IPS-18a (cell line): Measurements from ENCODE around the gene ANTKMT.

Experiments used
- H3K27ac ChIP-seq: one replicate; pipeline ENCODE4 v1.5.1; 2013; ENCODE audit warnings: low read length
- H3K27me3 ChIP-seq: one replicate; pipeline ENCODE4 v1.6.1; 2013; ENCODE audit warnings: mild to moderate bottlenecking, low read length; ENCODE audit not compliant: control insufficient read depth, insufficient read depth
- H3K36me3 ChIP-seq: one replicate; pipeline ENCODE4 v1.6.1; 2013; ENCODE audit warnings: low read depth, low read length; ENCODE audit not compliant: control insufficient read depth
- H3K4me1 ChIP-seq: one replicate; pipeline ENCODE4 v1.6.1; 2013; ENCODE audit warnings: low read depth, low read length; ENCODE audit not compliant: control insufficient read depth
- H3K4me3 ChIP-seq: one replicate; pipeline ENCODE4 v1.5.1; 2013; ENCODE audit warnings: low read length
- H3K9ac ChIP-seq: one replicate; pipeline ENCODE4 v1.6.1; 2013; ENCODE audit warnings: mild to moderate bottlenecking, low read length, moderate library complexity
- H3K9me3 ChIP-seq: one replicate; pipeline ENCODE4 v1.6.1; 2013; ENCODE audit warnings: low read depth, low read length; ENCODE audit not compliant: control insufficient read depth

Gene ANTKMT

GRCh38 chr16:728890-729744 is 8.2 kb downstream of the ANTKMT start:
- Histone ChIP-seq H3K9me3 (no peaks in the 10 kb centered on the region), H3K36me3 (no peaks in the 10 kb centered on the region), H3K4me3 (peak overlapping the region; percentile 33), H3K9ac (no peak overlapping the region), H3K4me1 (no peaks in the 10 kb centered on the region), H3K27me3 (peaks cover 18% of the 10 kb centered on the region), H3K27ac (no peak overlapping the region)

- H3K4me3 ChIP-seq: no peak overlapping the region
- H3K9ac ChIP-seq: no peak overlapping the region
Measured at GRCh38 chr16:729768-730665, 9.1 kb downstream of the ANTKMT start.

GRCh38 chr16:730666-731509 is 9.9 kb downstream of the ANTKMT start:
- H3K27ac ChIP-seq: no peak overlapping the region
- no peaks in the 10 kb centered on the region for H3K4me1 ChIP-seq
- no peak overlapping the region for H3K4me3 ChIP-seq
- peaks cover 1% of the 10 kb centered on the region for H3K36me3 ChIP-seq
- no peak overlapping the region for H3K9ac ChIP-seq
- no peaks in the 10 kb centered on the region for H3K9me3 ChIP-seq
- H3K27me3 ChIP-seq: peaks cover 13% of the 10 kb centered on the region

More at GRCh38 chr16:729768-730665, 9.1 kb downstream of the ANTKMT start:
- H3K36me3 ChIP-seq: no peaks in the 10 kb centered on the region
- H3K27me3 ChIP-seq: peaks cover 18% of the 10 kb centered on the region
- no peaks in the 10 kb centered on the region for H3K9me3 ChIP-seq
- no peak overlapping the region for H3K27ac ChIP-seq
- H3K4me1 ChIP-seq: no peaks in the 10 kb centered on the region

GRCh38 chr16:732332-732731 is 11.4 kb downstream of the ANTKMT start:
- H3K9me3 ChIP-seq: no peaks in the 10 kb centered on the region
- H3K27ac ChIP-seq: no peak overlapping the region
- no peaks in the 10 kb centered on the region for H3K4me1 ChIP-seq
- no peak overlapping the region for H3K9ac ChIP-seq
- H3K4me3 ChIP-seq: no peak overlapping the region
- peaks cover 4% of the 10 kb centered on the region for H3K27me3 ChIP-seq
- peaks cover 5% of the 10 kb centered on the region for H3K36me3 ChIP-seq

- no peaks in the 10 kb centered on the region for H3K9me3 ChIP-seq
- no peak overlapping the region for H3K27ac ChIP-seq
- H3K4me1 ChIP-seq: no peaks in the 10 kb centered on the region
- no peak overlapping the region for H3K4me3 ChIP-seq
- H3K9ac ChIP-seq: no peak overlapping the region
- no peaks in the 10 kb centered on the region for H3K27me3 ChIP-seq
- peaks cover 5% of the 10 kb centered on the region for H3K36me3 ChIP-seq
Measured at GRCh38 chr16:732936-733335, 12.0 kb downstream of the ANTKMT start.

GRCh38 chr16:733382-734207 is 12.6 kb downstream of the ANTKMT start:
- H3K4me3 ChIP-seq: no peak overlapping the region
- no peak overlapping the region for H3K9ac ChIP-seq
- no peaks in the 10 kb centered on the region for H3K9me3 ChIP-seq
- no peak overlapping the region for H3K27ac ChIP-seq
- H3K27me3 ChIP-seq: no peaks in the 10 kb centered on the region
- H3K36me3 ChIP-seq: peaks cover 5% of the 10 kb centered on the region
- no peaks in the 10 kb centered on the region for H3K4me1 ChIP-seq

- Histone ChIP-seq H3K27ac (no peak overlapping the region), H3K27me3 (no peaks in the 10 kb centered on the region), H3K9ac (no peak overlapping the region), H3K36me3 (peaks cover 5% of the 10 kb centered on the region), H3K4me3 (no peak overlapping the region), H3K9me3 (no peaks in the 10 kb centered on the region), H3K4me1 (no peaks in the 10 kb centered on the region)
Measured at GRCh38 chr16:734208-734980, 13.4 kb downstream of the ANTKMT start.

GRCh38 chr16:734981-735881 is 14.3 kb downstream of the ANTKMT start:
- Histone ChIP-seq H3K27ac (no peak overlapping the region), H3K9ac (no peak overlapping the region), H3K4me3 (no peak overlapping the region), H3K4me1 (no peaks in the 10 kb centered on the region), H3K9me3 (no peaks in the 10 kb centered on the region), H3K36me3 (peaks cover 5% of the 10 kb centered on the region), H3K27me3 (no peaks in the 10 kb centered on the region)

DNA sequence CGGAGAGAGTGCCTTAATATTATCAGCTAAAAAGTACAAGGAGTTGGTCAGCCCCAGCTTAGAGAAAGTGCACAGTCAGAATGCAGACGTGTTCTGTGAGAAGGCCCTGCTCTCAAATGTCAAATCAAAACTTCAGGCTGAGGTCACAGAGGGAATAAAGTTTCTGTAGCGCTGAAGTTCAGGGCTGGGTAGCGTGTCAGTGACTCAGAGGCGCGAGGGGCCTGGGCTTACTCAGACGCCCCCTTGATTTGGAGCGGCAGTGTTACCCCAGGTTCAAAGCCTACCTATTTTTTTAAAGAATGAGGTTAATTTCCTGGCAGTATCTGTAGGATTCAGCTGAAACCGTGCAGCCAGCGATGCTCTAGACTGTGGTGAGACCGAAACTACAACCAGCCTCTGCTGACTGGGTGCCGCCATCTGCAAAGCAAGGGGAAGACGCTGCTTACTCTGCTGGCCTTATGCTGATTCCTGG is 15.1 kb downstream of the ANTKMT start:
- no peak overlapping the region for H3K4me3 ChIP-seq
- H3K36me3 ChIP-seq: peaks cover 5% of the 10 kb centered on the region
- no peak overlapping the region for H3K27ac ChIP-seq
- no peaks in the 10 kb centered on the region for H3K27me3 ChIP-seq
- no peaks in the 10 kb centered on the region for H3K4me1 ChIP-seq
- no peaks in the 10 kb centered on the region for H3K9me3 ChIP-seq
- no peak overlapping the region for H3K9ac ChIP-seq
